ENCODE results near the gene MAP1S.

MAP1S gene

GRCh38 chr19:17687857-17688784, 31.2 kb upstream of the MAP1S start, which contains the start of gene UNC13A:
TSS of gene UNC13A (minus strand) at chr19:17688354. CDS start at chr19:17688199, 155 bp downstream.
- no peak within 1 kb of the TSS for H3K27ac ChIP-seq
- DNase-seq (ENCODE audit: low read depth, low spot score): no peak

GRCh38 chr19:17688853-17689595, 30.3 kb upstream of the MAP1S start:
- H3K27ac ChIP-seq: no peak overlapping the region
- no peak for DNase-seq (ENCODE audit: low read depth, low spot score)

- DNase-seq (ENCODE audit: low read depth, low spot score): no peak
- H3K27ac ChIP-seq: no peak overlapping the region
Measured at GRCh38 chr19:17692566-17692965, 26.7 kb upstream of the MAP1S start.

DNA sequence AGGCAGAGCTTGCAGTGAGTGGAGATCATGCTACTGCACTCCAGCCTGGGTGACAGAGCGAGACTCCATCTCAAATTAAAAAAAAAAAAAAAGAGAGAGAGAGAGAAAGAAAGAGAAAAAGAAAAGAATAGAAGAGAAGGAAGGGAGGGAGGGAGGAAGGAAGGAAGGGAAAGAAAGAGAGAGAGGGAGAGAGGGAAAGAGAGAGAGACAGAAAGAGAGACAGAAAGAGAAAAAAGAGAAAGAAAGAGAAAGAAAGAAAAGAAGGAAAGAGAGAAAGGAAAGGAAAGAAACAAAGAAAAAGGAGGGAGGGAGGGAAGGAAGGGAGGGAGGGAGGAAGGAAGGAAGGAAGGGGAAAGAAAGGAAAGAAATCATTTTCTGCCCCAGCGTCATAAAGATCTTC, 24.1 kb upstream of the MAP1S start:
- H3K27ac ChIP-seq: no peak overlapping the region
- no peak for DNase-seq (ENCODE audit: low read depth, low spot score)

DNA sequence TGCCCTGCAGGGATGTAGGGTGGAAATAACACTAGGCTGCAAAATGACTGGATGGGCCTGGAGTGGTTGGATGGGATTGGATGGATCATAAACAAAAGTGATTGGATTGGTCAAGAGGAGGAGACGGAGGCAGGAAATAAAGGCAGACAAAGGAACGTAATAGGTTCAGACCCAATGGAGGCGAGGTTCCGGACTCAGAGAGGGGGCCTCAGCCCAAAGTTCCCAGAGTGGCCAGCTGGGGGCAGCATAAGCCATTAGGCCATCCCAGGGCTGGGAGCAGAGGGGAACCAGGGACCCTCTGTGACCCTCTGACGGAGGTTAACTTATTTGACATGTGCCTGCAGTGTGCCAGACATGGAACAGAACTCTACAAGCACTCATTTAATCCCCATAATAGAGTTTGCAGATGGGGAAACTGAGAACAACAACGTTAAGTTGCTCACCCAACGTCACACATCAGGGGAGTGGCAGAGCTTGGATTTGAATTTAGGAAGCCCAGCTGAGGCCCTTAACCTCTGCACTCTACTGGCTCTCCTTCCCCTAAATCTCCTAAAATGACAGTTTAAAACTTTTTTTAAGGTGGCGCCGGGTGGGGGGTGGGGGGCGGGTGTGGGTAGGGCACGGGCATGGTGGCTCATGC, 15.3 kb upstream of the MAP1S start:
- DNase-seq (ENCODE audit: low read depth, low spot score): no peak

DNA sequence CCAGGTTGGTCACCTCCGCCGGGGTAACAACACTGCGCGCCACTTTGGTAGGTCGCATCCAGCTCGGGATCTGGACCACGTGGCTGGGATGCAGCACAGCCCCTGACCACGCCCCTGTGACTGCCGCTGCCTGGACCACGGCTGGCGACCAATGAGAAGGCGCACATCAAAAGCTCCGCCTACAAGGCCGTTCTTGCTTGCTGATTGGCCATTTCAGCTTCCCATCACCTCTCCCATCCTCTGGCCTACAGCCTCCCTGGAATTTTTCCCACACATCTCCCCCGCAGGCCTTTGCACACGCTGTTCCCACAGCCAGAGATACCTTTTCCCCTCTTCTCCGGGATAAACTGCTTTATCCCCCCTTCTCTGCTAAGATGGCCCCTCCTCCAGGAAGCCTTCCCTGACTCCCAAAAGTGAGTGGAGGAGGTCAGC, 12.5 kb upstream of the MAP1S start:
- no peak overlapping the region for H3K27ac ChIP-seq
- DNase-seq (ENCODE audit: low read depth, low spot score): no peak

More for the DNA sequence above, 15.3 kb upstream of the MAP1S start:
- no peak overlapping the region for H3K27ac ChIP-seq

DNA sequence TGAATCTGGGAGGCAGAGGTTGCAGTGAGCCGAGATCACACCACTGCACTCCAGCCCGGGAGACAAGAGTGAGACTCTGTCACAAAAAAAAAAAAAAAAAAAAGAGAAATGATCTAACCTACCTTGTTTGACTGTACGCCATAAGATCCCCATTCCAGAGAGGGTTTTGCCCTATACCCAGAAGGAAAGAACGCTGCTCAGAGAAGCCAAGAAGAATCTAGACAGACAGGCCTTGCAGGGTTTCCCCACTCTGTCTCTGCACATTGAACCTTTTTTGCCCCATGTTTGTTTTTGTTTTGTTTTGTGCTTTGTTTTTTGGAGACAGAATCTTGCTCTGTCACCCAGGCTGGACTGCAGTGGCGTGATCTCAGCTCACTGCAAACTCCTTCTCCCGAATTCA, 7.4 kb upstream of the MAP1S start:
- no peak for DNase-seq (ENCODE audit: low read depth, low spot score)
- H3K27ac ChIP-seq: no peak overlapping the region

- H3K27ac ChIP-seq: no peak overlapping the region
- DNase-seq (ENCODE audit: low read depth, low spot score): no peak
Measured at GRCh38 chr19:17716309-17716929, 2.9 kb upstream of the MAP1S start.

- no peak overlapping the region for H3K27ac ChIP-seq
Measured at GRCh38 chr19:17718550-17718946, 732 bp upstream of the MAP1S start.

GRCh38 chr19:17719730-17720400, 585 bp downstream of the MAP1S start:
- H3K27ac ChIP-seq: peak overlapping the region; percentile 57
- DNase-seq (ENCODE audit: low read depth, low spot score): no peak

More at GRCh38 chr19:17718550-17718946, 732 bp upstream of the MAP1S start:
- no peak for DNase-seq (ENCODE audit: low read depth, low spot score)

- H3K27ac ChIP-seq: no peak overlapping the region
- DNase-seq (ENCODE audit: low read depth, low spot score): no peak
Measured at GRCh38 chr19:17720440-17720839, 1.2 kb downstream of the MAP1S start.

DNA sequence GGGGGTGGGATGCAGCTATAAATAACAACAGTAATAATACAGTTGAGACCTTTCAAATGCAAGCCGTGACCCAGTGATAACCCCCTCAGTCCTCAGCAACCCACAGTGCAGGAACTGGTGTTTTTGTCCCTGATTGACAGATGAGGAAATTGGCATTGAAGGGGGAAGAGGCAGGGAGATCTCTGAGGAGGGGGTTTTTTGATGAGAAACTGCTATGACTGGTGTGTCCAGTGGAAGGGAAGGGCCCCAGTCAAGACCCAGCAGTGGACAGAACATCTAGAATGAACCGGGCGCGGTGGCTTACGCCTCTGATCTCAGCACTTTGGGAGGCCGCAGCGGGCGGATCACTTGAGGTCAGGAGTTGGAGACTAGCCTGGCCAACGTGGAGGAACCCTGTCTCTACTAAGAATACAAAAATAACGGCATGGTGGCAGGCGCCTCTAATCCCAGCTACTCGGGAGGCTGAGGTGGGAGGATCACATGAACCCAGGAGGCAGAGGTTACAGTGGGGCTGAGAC, 1.9 kb downstream of the MAP1S start:
- DNase-seq (ENCODE audit: low read depth, low spot score): no peak
- no peak overlapping the region for H3K27ac ChIP-seq

DNA sequence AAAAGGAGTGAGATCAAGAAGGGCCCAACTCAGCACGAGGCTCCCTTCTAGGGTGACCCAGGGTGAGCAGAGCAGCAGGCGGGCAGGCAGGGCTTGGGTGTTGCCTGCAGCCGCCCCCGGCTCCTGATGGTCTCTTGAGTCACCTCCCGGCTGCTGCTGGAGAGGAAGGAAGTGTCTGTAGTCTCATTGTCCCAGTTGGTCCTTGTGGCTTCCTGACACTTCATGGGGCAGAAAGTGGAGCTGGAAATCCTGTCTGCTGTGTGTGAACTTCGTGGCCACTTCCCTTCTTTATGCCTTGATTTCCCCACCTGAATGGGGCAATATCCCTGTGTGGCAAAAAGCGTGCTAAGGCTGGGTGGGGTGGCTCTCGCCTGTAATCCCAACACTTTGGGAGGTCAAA, 2.5 kb downstream of the MAP1S start:
- DNase-seq (ENCODE audit: low read depth, low spot score): no peak
- no peak overlapping the region for H3K27ac ChIP-seq

GRCh38 chr19:17722655-17723240, 3.5 kb downstream of the MAP1S start:
- DNase-seq (ENCODE audit: low read depth, low spot score): no peak
- H3K27ac ChIP-seq: no peak overlapping the region

DNA sequence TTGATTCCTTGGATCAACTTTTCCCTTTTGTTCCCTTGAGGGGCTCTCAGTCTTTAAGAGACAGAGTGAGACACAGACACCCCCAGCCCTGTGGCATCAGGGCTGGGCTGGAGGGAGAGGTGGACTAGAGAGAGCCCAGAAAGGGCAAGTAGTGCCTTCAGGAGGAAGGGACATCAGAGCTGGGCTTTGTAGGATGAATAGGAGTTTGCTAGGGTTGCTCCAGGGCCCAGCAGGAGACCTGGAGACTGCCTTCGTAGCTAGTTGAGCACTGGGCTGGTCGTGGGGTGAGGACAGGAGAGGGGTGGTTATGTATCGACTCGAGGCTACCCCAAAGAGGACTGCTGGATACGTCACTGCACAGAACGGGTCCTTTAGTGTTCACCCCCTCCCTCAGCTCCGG, 5.4 kb downstream of the MAP1S start:
- DNase-seq (ENCODE audit: low read depth, low spot score): no peak
- no peak overlapping the region for H3K27ac ChIP-seq

- DNase-seq (ENCODE audit: low read depth, low spot score): no peak
- H3K27ac ChIP-seq: no peak overlapping the region
Measured at GRCh38 chr19:17725422-17726078, 6.3 kb downstream of the MAP1S start.

GRCh38 chr19:17726136-17726741, 7.0 kb downstream of the MAP1S start:
- DNase-seq (ENCODE audit: low read depth, low spot score): no peak

More at GRCh38 chr19:17726136-17726741, 7.0 kb downstream of the MAP1S start:
- no peak overlapping the region for H3K27ac ChIP-seq
